Loucy (cell line): ENCODE measurements around the gene GDPD2.

ENCODE experiments used
- H2AFZ ChIP-seq: fragments of 200-600 bp; sonication (generic); 2 replicates; pipeline ENCODE4 v1.6.0; 2016; ENCODE audit warnings: antibody characterized with exemption, mild to moderate bottlenecking, low read length, moderate library complexity
- H3F3A ChIP-seq: fragments of 200-600 bp; 2 replicates; pipeline ENCODE4 v1.6.0; 2016; ENCODE audit warnings: antibody characterized with exemption, low read depth, mild to moderate bottlenecking
- H3K27me3 ChIP-seq: fragments of 200-600 bp; sonication (generic); 2 replicates; pipeline ENCODE4 v1.6.1; 2014; ENCODE audit warnings: low read length, mild to moderate bottlenecking; ENCODE audit not compliant: insufficient read depth, poor library complexity, severe bottlenecking
- H3K36me3 ChIP-seq: fragments of 200-600 bp; sonication (generic); 2 replicates; pipeline ENCODE4 v1.6.1; 2016; ENCODE audit warnings: low read length; ENCODE audit not compliant: insufficient read depth
- H3K4me1 ChIP-seq: fragments of 200-600 bp; sonication (generic); 2 replicates; pipeline ENCODE4 v1.5.1; 2014; ENCODE audit warnings: low read length, mild to moderate bottlenecking; ENCODE audit not compliant: insufficient read depth, poor library complexity, severe bottlenecking
- H3K4me2 ChIP-seq: fragments of 200-600 bp; sonication (generic); 2 replicates; pipeline ENCODE4 v1.6.0; 2014; ENCODE audit warnings: antibody characterized with exemption, low read length, low read depth, mild to moderate bottlenecking; ENCODE audit not compliant: poor library complexity, severe bottlenecking
- H3K4me3 ChIP-seq: fragments of 200-600 bp; sonication (generic); 2 replicates; pipeline ENCODE4 v1.5.1; 2014; ENCODE audit warnings: low read length, mild to moderate bottlenecking, mixed read lengths; ENCODE audit not compliant: poor library complexity, severe bottlenecking
- H3K79me2 ChIP-seq: fragments of 200-600 bp; sonication (generic); 2 replicates; pipeline ENCODE4 v1.6.1; 2014; ENCODE audit warnings: low read length; ENCODE audit not compliant: insufficient read depth
- H3K9ac ChIP-seq: fragments of 200-600 bp; sonication (generic); 2 replicates; pipeline ENCODE4 v1.6.0; 2014; ENCODE audit warnings: mild to moderate bottlenecking, low read depth, low read length, moderate library complexity; ENCODE audit not compliant: poor library complexity, severe bottlenecking
- H3K9me2 ChIP-seq: fragments of 200-600 bp; sonication (generic); replicated peaks from 2 replicates; pipeline ENCODE4 v1.6.1; 2016; ENCODE audit warnings: low read depth, low read length, mixed read lengths
- H3K9me3 ChIP-seq: fragments of 200-600 bp; sonication (generic); 2 replicates; pipeline ENCODE4 v1.6.1; 2014; ENCODE audit warnings: mild to moderate bottlenecking, antibody characterized with exemption, low read length, low read depth; ENCODE audit not compliant: insufficient read depth
- H4K20me1 ChIP-seq: fragments of 200-600 bp; sonication (generic); 2 replicates; pipeline ENCODE4 v1.6.0; 2014; ENCODE audit warnings: antibody characterized with exemption, low read length, mild to moderate bottlenecking; ENCODE audit not compliant: insufficient read depth, poor library complexity, severe bottlenecking
- CTCF ChIP-seq: fragments of 200-600 bp; sonication (generic); conservative IDR thresholded peaks from 2 replicates; pipeline ENCODE4 v1.5.1; 2014; ENCODE audit warnings: mild to moderate bottlenecking, antibody characterized with exemption, low read length
- EZH2phosphoT487 ChIP-seq: fragments of 200-600 bp; IDR thresholded peaks from 2 replicates; pipeline ENCODE4 v1.6.1; 2018; ENCODE audit warnings: antibody characterized with exemption, mild to moderate bottlenecking, moderate library complexity, borderline replicate concordance

GDPD2 gene

DNA sequence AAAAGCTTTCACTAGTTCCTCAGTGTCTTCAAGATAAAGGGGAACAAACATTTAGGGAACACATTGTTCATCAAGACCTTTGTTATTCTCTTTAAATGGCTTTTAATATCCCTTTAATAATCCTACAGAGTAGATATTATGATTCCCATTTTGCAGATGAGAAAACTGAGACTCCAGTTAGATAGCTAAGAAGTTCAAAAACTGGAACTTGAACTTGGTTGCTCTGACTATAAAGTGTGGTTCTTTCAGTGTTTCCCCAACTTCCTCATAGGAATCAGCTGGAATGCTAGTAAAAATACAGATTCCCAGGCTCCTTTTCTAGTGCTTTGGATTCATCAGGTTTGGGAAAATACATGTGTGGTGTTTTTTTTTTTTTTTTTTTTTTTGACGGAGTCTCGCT is 59.2 kb downstream of the GDPD2 start:
- H3K36me3 ChIP-seq, result peaks cover 25% of the 10 kb centered on the region; the same call in 1 of the 2 replicates
- H3K4me3 ChIP-seq, result no peak overlapping the region
- H3K9me2 ChIP-seq, result no peaks in the 10 kb centered on the region
- H2AFZ ChIP-seq, result no peak overlapping the region
- peaks cover 9% of the 10 kb centered on the region for H3K4me1 ChIP-seq
- no peak for TF ChIP-seq CTCF
- no peak for TF ChIP-seq EZH2phosphoT487
- H3K9ac ChIP-seq, result no peak overlapping the region
- H3K27me3 ChIP-seq, result no peaks in the 10 kb centered on the region
- no peaks in the 10 kb centered on the region for H3K9me3 ChIP-seq
- no peak overlapping the region for H3K4me2 ChIP-seq
- H3K79me2 ChIP-seq, result peaks cover 7% of the 10 kb centered on the region; the same call in 1 of the 2 replicates
- H4K20me1 ChIP-seq, result no peaks in the 10 kb centered on the region
- no peaks in the 10 kb centered on the region for H3F3A ChIP-seq
